Hepatocyte (in vitro differentiated cells): ENCODE data around the gene CPD.

Source experiments
- CTCF ChIP-seq: fragments of 200-600 bp; sonication (generic); IDR thresholded peaks from 2 replicates; pipeline ENCODE4 v1.5.1; 2016; ENCODE audit warnings: antibody characterized with exemption, mild to moderate bottlenecking; ENCODE audit not compliant: poor library complexity
- EZH2phosphoT487 ChIP-seq: fragments of 200-600 bp; sonication (generic); IDR thresholded peaks from one replicate; pipeline ENCODE4 v1.6.1; 2018; ENCODE audit warnings: antibody characterized with exemption, mild to moderate bottlenecking, low read depth, moderate library complexity; ENCODE audit not compliant: unreplicated experiment, severe bottlenecking

- peak; percentile 12 for TF ChIP-seq CTCF
- no peak for TF ChIP-seq EZH2phosphoT487
Measured at GRCh38 chr17:30372755-30373154, 6.0 kb upstream of the CPD start.
